HG03354 (cell line): ENCODE results near the gene NACC2.

Experiments used
- ATAC-seq: cut with Tn5 transposase; IDR thresholded peaks from one replicate; pipeline ENCODE4 v1.9.1; 2021; ENCODE audit warnings: mild to moderate bottlenecking; ENCODE audit not compliant: unreplicated experiment, poor library complexity, severe bottlenecking

NACC2 gene

DNA sequence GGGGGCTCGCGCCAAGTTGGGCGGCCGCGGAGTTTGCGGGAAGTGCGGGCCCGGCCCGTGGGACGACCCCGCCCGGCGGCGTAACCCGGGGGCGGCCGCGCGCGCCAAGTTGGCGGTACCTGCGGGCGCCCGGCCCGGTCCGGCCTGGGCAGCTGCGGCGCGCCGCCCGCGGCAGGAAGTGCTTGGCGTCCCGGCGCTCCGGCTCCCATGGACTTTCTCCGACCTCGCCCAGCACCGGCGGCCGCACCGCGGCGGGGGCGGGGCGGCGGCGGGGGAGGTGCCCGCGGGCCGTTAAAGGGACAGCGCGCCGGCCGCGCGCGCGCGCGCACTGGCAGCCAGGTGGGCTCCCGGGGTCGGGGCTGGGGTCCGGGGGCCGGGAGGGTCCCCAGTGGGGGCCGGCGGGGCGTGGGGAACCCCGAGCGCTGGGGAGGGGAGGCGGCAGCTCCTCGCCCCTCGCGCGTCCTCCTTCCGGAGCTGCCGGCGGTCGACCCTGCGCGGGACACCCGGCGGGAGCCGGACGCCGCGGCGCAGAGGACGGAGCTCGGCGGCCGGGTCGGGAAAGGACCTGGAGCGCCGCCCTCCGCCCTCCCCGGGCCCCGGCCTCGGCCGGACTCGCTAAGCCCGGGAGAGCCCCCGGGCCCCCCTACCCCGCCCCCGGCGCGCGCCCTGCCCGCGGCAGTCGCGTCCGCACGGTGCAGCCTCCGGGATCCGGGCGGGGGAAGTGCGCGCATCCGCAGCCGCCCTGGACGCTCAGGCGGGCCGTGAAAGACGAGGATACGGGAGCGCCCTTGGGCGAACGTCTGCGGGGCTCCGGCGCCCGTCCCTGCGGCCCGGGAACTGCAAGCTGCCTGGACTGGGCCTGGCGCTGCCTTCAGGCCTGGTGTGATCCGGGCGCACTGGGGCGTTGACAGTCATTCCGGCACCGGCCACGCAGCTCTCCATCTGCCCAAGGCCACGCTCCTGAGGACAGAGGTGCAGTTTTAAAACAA lies at the start of gene NACC2:
TSS of gene NACC2 (minus strand) at position 220 of the 989 bp plus-strand sequence. CDS start 44,768 bp downstream, outside the sequence.
- ATAC-seq = no peak

DNA sequence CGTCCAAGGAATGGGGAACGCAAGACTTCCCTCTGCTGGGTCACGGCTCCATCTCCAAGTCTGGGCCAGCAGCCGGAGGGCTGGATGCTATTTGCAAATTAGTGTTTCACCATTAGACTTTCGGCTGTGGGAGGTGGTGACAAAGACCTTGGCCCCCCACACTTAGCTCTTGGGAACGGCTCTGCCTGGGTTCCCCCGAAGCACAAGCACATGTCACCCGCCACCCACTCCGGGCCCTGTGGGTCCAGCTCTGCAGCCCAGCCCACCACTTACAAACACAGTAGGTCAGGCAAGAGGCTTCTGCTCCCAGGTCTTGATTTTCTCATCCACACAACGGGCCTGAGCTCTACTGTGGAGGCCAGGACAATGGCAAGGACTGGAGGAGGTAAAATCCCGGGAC lies 49.4 kb upstream of the NACC2 start:
- no peak for ATAC-seq

GRCh38 chr9:136143215-136144001 lies 48.3 kb upstream of the NACC2 start:
- no peak for ATAC-seq

GRCh38 chr9:136142859-136143214 lies 47.7 kb upstream of the NACC2 start:
- ATAC-seq = no peak

- ATAC-seq = no peak
These were observed 47.3 kb upstream of the NACC2 start for GRCh38 chr9:136142414-136142796.

DNA sequence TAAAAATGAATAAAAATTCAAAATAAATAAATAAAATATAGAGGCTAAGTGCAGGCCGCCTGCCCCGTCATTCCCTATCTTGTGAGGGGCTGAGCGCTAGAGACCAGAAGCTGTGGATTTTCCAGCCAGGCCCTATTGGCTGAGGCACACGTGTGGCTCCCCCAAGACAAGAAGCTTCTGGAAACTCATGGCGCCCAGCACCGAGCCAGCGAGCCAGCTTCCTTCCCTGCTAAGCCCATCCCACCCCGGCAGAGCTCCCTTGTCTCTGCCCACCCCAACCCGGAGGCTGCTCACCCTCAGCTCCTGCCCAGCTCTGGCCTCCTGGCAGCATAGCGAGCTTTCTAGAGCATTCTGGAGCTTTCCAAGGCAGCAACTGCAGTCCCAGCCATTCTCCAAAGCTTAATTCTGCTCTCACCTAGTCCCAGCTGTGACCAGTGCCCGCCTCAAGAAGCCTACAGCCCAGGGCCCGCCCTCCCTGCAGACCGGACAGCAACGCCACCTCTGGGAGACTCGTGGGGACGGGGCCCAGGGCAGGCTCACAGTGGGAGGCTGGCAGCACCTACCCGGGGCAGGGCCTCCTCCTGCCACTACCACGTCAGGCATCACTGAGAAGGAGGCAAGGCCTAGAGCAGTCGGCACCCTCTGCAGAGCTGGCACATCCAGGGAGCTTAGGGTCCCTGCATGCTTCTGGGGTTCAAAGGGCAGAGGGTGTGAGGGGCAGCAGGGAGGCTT lies 46.8 kb upstream of the NACC2 start:
- ATAC-seq = no peak

GRCh38 chr9:136140966-136141365 lies 45.9 kb upstream of the NACC2 start:
- no peak for ATAC-seq

DNA sequence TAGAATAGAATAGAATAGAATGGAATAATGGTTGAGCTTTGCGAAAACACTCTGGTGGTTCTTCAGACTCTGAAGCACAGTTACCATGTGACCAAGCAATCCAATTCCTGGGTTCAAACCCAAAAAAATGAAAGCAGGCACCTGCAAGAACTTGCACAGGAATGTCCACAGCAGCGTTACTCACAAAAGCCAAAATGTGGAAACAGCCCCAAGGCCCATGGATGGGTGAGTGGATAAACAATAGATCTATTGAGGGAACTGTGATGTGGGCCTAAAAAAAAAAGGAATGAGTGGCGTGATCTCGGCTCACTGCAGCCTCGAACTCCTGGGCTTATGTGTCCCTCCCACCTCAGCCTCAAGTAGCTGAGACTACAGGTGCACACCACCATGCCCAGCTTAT lies 45.0 kb upstream of the NACC2 start:
- no peak for ATAC-seq

DNA sequence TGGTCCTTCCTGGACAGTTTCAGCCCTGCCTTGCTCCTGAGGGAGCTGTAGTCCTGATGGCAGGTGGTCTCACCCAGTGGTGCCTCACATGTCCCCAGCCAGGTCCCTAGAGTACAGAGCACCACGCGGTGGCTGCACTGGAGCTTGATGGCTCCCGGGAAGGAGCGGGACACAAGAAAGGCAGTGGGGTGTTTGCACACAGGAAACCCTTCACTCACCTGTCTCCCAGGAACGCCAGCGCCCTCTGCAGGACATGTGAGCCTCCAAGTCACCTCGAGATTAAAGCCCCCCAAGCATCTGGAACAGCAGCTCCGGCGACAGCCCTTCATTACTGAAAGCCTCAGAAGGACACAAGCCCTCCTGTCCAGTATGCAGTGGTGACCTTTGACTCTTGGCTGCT lies 43.5 kb upstream of the NACC2 start:
- ATAC-seq = no peak

- ATAC-seq = no peak
These were observed 42.5 kb upstream of the NACC2 start for GRCh38 chr9:136137321-136138265.

GRCh38 chr9:136136127-136136925 lies 41.2 kb upstream of the NACC2 start:
- ATAC-seq = no peak

- no peak for ATAC-seq
These were observed 40.4 kb upstream of the NACC2 start for GRCh38 chr9:136135326-136136126.

GRCh38 chr9:136133959-136134484 lies 38.9 kb upstream of the NACC2 start:
- no peak for ATAC-seq

- no peak for ATAC-seq
These were observed 38.3 kb upstream of the NACC2 start for GRCh38 chr9:136133191-136133958.

DNA sequence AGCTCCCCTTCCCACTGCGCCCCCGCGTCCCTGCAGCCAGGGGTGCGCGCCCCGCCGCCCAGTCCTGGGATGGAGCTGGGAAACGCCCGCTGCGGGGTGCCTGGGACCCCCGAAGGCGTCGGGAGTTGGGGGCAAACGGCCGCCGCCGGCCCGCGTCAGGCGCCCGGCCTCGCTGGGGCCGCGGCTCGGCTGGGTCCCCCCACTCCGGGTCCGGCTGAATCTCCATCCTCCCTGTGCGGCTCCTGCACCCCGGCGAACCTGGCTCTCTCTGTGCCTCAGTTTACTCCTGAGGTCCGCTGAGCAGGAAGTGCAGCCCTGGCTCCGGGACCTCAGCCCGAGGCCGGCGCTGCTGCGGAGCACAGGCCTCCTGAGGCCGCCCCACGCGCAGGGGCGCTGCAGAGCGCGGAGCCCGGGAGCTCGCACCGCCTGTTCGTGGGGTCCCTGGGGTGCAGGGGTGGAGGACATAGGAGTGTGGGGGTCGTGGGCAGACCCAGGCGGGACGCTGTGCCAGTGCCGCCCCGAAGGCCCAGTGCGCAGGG lies 37.5 kb upstream of the NACC2 start:
- ATAC-seq = no peak
